Measurements from ENCODE around the gene NDRG4.

DNA sequence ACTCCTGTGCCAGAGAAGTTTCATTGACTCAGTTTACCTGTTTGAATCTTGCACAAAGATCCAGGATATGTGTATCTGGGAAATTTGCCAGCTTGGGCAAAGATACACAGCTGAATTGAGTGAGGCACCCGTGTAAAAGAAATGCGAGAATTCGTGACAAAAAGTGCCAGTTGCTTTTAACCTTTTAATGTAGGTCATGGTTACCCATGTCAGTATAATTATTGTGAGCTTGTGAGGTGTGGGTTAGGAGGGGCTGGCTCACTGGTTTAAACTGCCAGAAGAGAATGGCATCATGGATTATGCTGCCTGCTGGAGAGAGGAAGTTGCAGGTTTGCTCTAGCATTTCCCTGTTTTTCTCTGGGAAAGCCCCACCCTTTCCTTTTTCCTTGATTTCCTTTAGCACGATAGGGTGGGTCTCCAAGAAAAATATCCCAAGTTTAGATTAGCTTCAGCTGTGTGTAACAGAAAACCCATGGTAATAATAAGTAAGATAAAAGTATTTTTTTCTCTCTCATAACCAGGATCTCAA, 24.8 kb upstream of the NDRG4 start:
- no peak for TF ChIP-seq EZH2 (IDR thresholded peaks at IDR 0.05; ENCODE audit: low read length, missing control alignments)
- TF ChIP-seq, protein P1, sequence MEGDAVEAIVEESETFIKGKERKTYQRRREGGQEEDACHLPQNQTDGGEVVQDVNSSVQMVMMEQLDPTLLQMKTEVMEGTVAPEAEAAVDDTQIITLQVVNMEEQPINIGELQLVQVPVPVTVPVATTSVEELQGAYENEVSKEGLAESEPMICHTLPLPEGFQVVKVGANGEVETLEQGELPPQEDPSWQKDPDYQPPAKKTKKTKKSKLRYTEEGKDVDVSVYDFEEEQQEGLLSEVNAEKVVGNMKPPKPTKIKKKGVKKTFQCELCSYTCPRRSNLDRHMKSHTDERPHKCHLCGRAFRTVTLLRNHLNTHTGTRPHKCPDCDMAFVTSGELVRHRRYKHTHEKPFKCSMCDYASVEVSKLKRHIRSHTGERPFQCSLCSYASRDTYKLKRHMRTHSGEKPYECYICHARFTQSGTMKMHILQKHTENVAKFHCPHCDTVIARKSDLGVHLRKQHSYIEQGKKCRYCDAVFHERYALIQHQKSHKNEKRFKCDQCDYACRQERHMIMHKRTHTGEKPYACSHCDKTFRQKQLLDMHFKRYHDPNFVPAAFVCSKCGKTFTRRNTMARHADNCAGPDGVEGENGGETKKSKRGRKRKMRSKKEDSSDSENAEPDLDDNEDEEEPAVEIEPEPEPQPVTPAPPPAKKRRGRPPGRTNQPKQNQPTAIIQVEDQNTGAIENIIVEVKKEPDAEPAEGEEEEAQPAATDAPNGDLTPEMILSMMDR (conservative IDR thresholded peaks at IDR 0.05 in 1 of 2, IDR thresholded peaks at IDR 0.05 in 1 of 2; ENCODE audit: low read depth in 1 of 2, low read length in 2 of 2): no peak
